Thyroid gland (tissue), 4 donors: ENCODE data around the gene CD300LG. TPM values are rescaled to one million over a fixed set of nuclear protein-coding genes. Genes with fewer than 3 reads are reported as not detected.

Experiments used
- DNase-seq, 2 donors: peaks; one replicate each; pipeline ENCODE4 v3.0.0-alpha.2; 2019
- H3K27ac ChIP-seq, 3 donors: fragments of 200-600 bp; sonication (generic); 1 replicate in 2 of 3; 2 replicates in 1 of 3; pipeline ENCODE4 v1.5.1; 2016 to 2019; ENCODE audit warnings: mild to moderate bottlenecking in 1 of 3, moderate library complexity in 1 of 3
- H3K27me3 ChIP-seq: fragments of 200-600 bp; sonication (generic); one replicate; pipeline ENCODE4 v1.5.1; 2019
- H3K36me3 ChIP-seq, 2 donors: fragments of 200-600 bp; sonication (generic); one replicate each; pipeline ENCODE4 v1.5.1; 2016 to 2019
- H3K4me1 ChIP-seq, 2 donors: fragments of 200-600 bp; sonication (generic); one replicate each; pipeline ENCODE4 v1.5.1; 2017 to 2019
- H3K4me3 ChIP-seq, 3 donors: fragments of 200-600 bp; sonication (generic); replicated peaks in 1 of 3; 1 replicate in 2 of 3; 2 replicates in 1 of 3; pipeline ENCODE4 v1.5.1; 2016; ENCODE audit warnings: mild to moderate bottlenecking in 1 of 3
- H3K9me3 ChIP-seq: fragments of 200-600 bp; sonication (generic); one replicate; pipeline ENCODE4 v1.5.1; 2017
- CTCF ChIP-seq, 6 experiments: fragments of 200-600 bp in 3 of 6; fragments of 450-650 bp in 3 of 6; sonication (generic) in 3 of 6; IDR thresholded peaks; one replicate each; pipeline ENCODE4 v1.5.1; 2016 to 2019; ENCODE audit warnings: antibody characterized with exemption in 6 of 6, mild to moderate bottlenecking in 2 of 6, inconsistent platforms in 1 of 6, moderate library complexity in 1 of 6
- POLR2A ChIP-seq, 2 donors: fragments of 450-650 bp; IDR thresholded peaks; one replicate each; pipeline ENCODE4 v1.6.1; 2017; ENCODE audit warnings: antibody characterized with exemption in 2 of 2, mild to moderate bottlenecking in 2 of 2, moderate library complexity in 1 of 2
- WGBS, 2 donors: methylation state at CpG; one replicate each; pipeline ENCODE4 v1.1.5; 2017; 5-methylcytosine and 5-hydroxymethylcytosine counted together
- intact Hi-C: fragments of 100-400 bp; cut with DNase I; formaldehyde crosslinking; loops from one replicate; pipeline ENCODE4 v1.15.1; 2023
- total RNA-seq, 4 donors: library from RNA; depleted of rRNA; stranded (reverse); fragments of >200 nt; gene quantifications; one replicate each; pipeline ENCODE4 v1.2.3, GENCODE V29; 2016

The CD300LG gene
- total RNA-seq, 4 donors from 2014 or later = 1.5 to 22.5 (median 2.2) TPM

DNA sequence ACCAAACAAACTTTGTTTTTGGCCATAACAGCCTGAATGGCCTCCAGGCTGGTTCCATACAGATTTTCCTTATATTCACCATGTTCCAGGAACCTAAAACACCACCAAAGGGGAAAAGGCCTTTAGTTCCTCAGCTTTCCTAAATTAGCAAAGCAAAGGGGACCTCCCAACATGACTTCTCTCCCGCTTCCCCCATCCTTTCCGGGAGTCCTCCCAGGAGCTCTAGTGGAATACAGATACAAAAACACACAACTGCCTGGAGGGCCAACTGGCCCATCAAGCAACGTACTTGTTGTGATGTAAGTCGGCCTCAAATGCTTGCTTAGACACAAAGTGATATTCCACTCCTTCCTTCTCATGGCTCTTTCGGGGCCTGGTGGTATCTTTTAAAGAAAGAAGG, 36.2 kb upstream of the CD300LG start:
- H3K9me3 ChIP-seq = no peaks in the 10 kb centered on the region
- H3K4me1 ChIP-seq = peaks cover 3 to 17% of the 10 kb centered on the region in 2 donors
- H3K27me3 ChIP-seq = no peaks in the 10 kb centered on the region
- no peak overlapping the region for H3K4me3 ChIP-seq
- no peak for TF ChIP-seq CTCF (IDR thresholded peaks at IDR 0.05)
- TF ChIP-seq POLR2A (IDR thresholded peaks at IDR 0.05) = no peak
- peak overlapping the region in 1 of 3 donors; percentile 27 for H3K27ac ChIP-seq
- peaks cover 0 to 4% of the 10 kb centered on the region in 2 donors for H3K36me3 ChIP-seq
- WGBS, 2 donors = 69 to 79% methylated on average over 5 of the region's 5 CpGs
- intact Hi-C loops = no loop called here
- no peak for DNase-seq

GRCh38 chr17:43812396-43813265, 34.3 kb upstream of the CD300LG start:
- Histone ChIP-seq H3K4me1 (peaks cover 3 to 17% of the 10 kb centered on the region in 2 donors), H3K4me3 (no peak overlapping the region), H3K9me3 (no peaks in the 10 kb centered on the region), H3K27me3 (no peaks in the 10 kb centered on the region), H3K36me3 (peaks cover 0 to 4% of the 10 kb centered on the region in 2 donors), H3K27ac (no peak overlapping the region)
- intact Hi-C loops = no loop called here
- DNase-seq = no peak
- 89 to 96% methylated on average over 7 to 10 of the region's 10 CpGs for WGBS, 2 donors
- TF ChIP-seq POLR2A (IDR thresholded peaks at IDR 0.05) (no peak), CTCF (IDR thresholded peaks at IDR 0.05) (no peak)

DNA sequence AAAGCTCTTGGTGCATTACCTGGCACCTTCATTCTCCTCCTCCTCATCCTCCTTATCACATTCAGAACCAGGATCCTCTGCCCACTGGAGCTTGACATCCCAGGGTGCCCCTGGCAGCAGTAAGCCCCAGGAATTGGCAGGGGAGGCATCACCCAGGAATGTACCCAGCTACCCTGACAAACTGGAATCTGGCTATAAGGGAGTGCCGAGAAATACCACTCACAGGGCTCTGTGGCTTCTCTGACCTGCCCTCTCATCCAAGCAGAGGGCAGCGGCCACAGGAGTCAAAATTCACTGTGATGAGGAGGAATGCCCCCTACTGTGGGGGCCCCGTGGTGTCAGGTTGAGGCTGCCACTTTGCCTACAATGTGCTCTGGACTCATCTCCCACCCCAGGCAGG, 33.6 kb upstream of the CD300LG start:
- Histone ChIP-seq H3K36me3 (peaks cover 0 to 4% of the 10 kb centered on the region in 2 donors), H3K4me3 (no peak overlapping the region), H3K4me1 (peaks cover 3 to 17% of the 10 kb centered on the region in 2 donors), H3K9me3 (no peaks in the 10 kb centered on the region), H3K27ac (no peak overlapping the region), H3K27me3 (no peaks in the 10 kb centered on the region)
- TF ChIP-seq POLR2A (IDR thresholded peaks at IDR 0.05) = no peak
- no peak for TF ChIP-seq CTCF (IDR thresholded peaks at IDR 0.05)
- 45 to 54% methylated on average over 3 of the region's 3 CpGs for WGBS, 2 donors
- DNase-seq = peak; percentile 22 to 40
- intact Hi-C loops = no loop called here

DNA sequence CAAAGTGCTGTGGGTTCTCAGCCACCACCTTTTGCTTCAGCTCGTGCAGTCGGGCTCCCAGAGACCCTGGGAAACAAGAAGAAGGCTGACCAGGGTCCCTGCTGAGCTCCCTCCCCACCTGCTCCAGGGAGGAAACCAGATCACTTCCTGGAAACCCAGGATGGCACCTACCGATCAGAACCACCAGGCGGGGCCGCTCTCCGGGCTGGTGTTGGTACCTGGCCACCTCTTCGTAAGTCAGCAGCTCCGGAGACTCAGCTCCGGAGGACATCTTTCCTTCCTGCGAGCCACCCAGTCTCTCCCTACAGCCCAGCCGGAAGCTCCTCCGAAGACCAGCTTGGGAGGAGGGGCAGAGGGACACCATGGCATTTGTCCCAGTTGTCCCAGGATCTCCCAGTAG, 33.0 kb upstream of the CD300LG start:
- TF ChIP-seq POLR2A (IDR thresholded peaks at IDR 0.05) (no peak), CTCF (IDR thresholded peaks at IDR 0.05) (no peak)
- DNase-seq = no peak
- H3K27me3 ChIP-seq = no peaks in the 10 kb centered on the region
- peaks cover 3 to 17% of the 10 kb centered on the region in 2 donors for H3K4me1 ChIP-seq
- intact Hi-C loops = no loop called here
- H3K9me3 ChIP-seq = no peaks in the 10 kb centered on the region
- H3K4me3 ChIP-seq = no peak overlapping the region
- WGBS, 2 donors = 91 to 100% methylated on average over 4 to 12 of the region's 12 CpGs
- no peak overlapping the region for H3K27ac ChIP-seq
- peaks cover 0 to 4% of the 10 kb centered on the region in 2 donors for H3K36me3 ChIP-seq

GRCh38 chr17:43814714-43815113, 32.3 kb upstream of the CD300LG start:
- intact Hi-C loops = no loop called here
- Histone ChIP-seq H3K36me3 (peaks cover 0 to 4% of the 10 kb centered on the region in 2 donors), H3K4me3 (no peak overlapping the region), H3K4me1 (peaks cover 3 to 14% of the 10 kb centered on the region in 2 donors), H3K27ac (no peak overlapping the region), H3K9me3 (no peaks in the 10 kb centered on the region), H3K27me3 (no peaks in the 10 kb centered on the region)
- no peak for DNase-seq
- TF ChIP-seq CTCF (IDR thresholded peaks at IDR 0.05) (no peak), POLR2A (IDR thresholded peaks at IDR 0.05) (no peak)
- WGBS, 2 donors = 49 to 70% methylated on average over 1 of the region's 1 CpG
